ENCODE data around the gene CRIP1.

- no peak for TF ChIP-seq GATA3 (IDR thresholded peaks at IDR 0.05; ENCODE audit: low read depth, low read length)
- no peak for TF ChIP-seq GATA2 (IDR thresholded peaks at IDR 0.05; ENCODE audit: low read depth, low read length)
Observed at GRCh38 chr14:105455086-105455640, 31.5 kb upstream of the CRIP1 start.
